GM21526 (cell line): ENCODE data around the gene UBXN10.

Source experiments
- ATAC-seq: cut with Tn5 transposase; IDR thresholded peaks from one replicate; pipeline ENCODE4 v1.9.1; 2021; ENCODE audit warnings: moderate library complexity; ENCODE audit not compliant: unreplicated experiment, low FRiP score

UBXN10 gene

DNA sequence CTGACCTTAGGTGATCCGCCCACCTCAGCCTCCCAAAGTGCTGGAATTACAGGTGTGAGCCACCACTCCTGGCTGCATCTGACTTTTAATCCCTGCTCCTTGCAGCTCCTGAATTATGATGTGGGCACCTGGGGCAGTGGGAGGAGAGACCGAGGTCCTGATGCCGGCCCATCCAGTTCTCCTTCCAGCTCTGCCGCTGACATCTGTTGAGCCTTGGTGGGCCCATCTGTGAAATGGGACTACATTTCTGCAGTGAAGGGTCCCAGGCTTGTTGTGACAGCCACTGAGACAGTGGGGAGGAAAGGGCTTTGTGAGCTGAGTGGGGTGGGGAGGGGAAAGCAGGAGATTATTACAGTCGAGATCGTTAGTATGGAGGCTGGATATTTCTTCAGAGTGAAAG is 34.9 kb upstream of the UBXN10 start:
- no peak for ATAC-seq

DNA sequence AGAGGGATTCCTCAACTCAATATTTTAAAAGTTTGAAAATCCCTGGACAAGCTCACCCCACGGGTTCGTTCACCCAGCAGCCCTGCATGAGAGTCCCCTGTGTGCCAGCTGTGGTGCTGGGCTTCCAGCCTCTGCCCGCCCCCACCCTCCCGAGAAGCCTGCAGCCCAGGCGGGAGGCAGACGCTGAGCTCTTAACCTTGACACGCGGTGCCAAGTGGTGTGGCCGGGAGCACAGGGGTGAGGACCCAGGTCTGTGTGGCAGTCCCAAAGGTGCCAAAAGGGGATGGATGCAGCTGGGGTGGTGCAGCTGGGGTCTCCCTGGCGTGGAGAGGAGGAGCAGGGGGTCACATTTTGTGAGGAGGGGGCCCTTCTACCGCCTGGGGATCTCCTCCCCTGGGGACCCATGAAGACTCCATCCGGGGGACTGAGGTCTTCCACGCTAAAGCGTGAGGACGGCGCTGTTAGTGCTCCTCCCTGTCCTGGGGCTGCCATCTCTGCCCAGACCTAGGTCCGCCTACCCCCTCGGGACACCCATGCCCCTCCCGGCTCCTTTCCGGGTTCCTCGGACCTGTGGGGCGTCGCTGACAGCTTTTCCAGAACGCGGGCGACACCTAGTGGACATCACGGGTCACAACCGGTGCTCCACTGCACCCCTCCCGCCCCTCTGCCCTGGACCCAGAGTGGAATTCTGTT is 33.8 kb upstream of the UBXN10 start:
- ATAC-seq: peak; percentile 82

DNA sequence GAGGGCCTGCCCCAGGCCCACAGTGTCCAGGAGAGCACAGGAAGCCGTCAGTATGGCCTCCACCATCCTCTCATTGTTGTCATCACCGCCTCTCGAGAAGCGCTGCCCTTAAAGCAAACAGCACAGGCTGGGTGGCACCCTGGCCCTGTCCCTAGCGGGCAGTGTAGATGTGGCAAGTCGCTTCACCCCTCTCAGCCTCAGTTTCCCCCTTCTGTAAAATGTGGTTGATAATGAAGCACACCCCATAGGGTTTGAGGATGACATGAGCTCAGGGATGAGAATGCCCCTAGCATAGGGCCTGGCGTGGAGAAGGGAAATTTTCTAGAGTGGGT is 33.3 kb upstream of the UBXN10 start:
- no peak for ATAC-seq

DNA sequence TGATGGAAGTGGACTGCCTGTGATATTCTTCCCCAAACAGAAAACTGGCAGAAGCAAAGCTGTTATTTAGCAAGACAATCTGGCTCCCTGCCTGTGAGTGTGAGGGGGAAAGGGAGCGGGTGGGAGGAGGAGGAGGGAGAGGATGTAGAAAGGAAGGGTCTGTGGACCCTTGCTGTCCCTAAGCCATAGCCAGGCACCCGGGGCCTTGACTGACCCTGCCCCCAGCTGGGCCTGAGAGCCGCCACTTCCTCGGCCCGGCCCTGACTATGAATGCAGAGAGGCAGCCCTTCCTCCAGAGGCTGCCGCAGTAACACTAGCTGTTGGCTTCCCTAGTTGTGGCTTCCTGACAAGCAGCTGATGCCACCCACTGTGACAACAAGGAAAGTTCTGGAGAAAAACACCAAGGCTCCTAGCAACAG is 32.9 kb upstream of the UBXN10 start:
- ATAC-seq: no peak

DNA sequence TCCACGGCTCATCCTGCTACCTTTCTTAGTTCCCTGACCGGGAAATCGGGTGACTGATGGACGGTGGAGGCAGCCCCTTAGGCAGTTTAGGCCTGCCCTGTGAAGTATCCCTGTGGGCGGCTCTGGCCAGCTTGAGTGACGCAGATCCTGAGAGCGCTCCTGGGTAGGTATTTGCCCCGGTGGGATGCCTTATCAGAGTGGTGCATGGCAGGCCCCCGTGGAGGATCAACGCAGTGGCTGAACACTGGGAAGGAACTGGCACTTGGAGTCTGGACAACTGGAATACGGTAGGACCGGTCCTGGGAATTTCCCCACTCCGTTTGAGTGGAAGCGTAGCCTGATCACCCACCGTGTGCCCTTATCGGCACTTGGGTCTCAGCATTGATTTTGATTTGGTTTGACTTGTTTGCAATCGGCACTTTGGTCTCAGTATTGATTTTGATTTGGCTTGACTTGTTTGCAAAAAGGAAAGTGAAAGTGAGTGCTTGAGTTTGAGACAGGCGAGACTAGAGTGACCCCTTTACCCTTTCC is 31.5 kb upstream of the UBXN10 start:
- no peak for ATAC-seq

DNA sequence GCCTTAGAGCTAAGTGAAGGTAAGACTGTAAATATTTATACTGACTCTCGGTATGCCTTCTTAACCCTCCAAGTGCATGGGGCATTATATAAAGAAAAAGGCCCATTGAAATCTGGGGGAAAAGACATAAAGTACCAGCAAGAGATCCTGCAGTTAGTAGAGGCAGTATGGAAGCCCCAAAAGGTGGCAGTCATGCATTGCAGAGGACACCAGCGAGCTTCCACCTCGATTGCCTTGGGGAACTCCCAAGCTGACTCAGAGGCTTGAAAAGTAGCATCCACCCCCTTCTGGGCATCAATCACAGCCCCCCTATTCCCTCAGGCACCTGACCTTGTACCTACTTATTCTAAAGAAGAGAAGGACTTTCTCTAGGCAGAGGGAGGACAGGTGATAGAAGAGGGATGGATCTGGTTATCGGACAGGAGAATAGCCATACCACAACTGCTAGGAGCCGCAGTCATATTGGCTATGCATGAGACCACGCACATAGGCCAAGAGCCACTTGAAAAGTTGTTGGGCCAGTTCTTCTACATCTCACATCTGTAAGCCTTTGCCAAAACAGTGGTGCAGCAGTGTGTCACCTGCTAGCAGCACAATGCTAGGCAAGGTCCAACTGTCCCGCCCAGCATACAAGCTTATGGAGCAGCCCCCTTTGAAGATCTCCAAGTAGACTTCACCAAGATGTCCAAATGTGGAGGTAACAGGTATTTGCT is 27.4 kb upstream of the UBXN10 start:
- ATAC-seq: no peak

DNA sequence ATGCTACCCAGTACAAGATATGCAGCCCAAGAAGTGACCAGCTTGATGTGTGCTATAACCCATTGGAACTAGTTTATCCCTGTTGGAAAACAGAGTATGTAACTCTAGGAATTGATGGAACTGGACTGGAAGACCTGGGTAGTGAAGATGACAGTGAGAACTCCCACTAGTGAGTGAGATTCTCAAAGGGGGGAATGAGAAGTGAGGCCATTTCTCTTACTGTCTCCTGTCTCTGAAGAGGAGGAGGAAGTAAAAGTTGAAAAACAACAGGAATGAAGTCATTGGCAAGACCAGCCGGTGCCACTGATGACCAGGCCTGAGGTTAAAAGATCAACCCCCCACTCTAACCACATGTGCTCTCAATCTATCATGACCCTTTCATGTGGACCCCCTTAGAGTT is 25.9 kb upstream of the UBXN10 start:
- no peak for ATAC-seq

DNA sequence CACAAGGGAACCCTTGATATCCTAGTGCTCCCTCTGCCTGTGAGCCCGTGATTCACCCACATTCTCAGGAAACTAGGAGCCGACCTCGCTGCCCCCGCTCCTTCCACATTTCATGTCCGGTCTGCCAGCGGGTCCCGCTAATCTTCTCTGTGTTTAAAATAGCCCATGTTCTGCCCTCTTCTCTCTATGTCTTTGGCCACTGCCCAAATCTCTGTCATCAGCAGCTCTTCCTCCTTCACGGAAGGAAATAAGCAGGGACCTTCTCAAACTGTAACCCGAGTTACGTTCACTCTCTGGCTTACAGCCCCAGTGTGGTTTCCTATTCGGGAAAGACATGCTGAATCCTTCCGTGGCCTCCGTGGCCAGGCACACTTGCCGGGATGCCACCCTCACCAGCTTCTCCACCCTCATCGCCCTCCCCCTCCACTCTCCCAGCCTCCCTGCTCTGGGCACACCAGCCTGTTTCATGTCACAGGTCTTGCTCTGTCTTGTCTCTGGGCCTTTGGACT is 21.1 kb upstream of the UBXN10 start:
- no peak for ATAC-seq

DNA sequence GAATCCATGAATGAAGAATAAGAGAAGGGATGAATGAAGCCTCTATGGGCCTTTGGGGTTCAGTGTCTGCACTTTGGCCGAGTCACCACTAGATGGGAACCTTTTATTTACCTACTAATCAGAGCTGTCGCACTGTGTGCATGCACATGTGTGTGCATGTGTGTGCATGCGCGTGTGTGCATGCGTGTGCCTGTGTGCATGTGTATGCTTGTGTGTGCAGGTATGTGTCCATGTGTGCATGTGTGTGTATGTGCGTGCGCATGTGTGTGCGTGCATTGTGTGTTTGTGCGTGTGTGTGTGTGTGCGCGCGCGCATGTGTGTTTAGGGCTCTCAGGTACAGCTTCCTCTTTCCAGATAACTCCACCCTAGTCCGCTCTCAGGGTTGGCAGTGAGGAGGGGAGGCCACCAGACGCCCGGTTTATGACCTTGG is 20.4 kb upstream of the UBXN10 start:
- ATAC-seq: no peak

DNA sequence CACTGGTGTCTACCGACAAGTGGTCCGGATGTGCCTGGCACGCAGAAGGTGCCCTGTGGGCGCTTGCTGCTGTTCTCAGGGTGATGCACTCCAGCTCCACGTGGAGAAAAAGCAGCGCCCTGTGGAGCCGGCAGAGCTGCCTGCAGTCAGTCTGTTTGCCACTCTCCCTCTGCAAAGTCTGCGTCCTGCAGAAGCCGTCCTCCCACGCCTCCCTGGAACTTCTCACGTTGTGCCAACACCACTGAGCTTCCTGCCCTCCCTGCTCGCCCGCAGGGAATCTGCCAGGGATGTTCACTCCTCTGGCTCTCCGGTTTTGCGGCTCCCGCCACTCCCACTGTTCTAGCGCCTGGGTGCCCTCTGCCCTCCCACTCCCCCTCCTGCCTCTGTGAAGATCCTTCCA is 19.8 kb upstream of the UBXN10 start:
- no peak for ATAC-seq

DNA sequence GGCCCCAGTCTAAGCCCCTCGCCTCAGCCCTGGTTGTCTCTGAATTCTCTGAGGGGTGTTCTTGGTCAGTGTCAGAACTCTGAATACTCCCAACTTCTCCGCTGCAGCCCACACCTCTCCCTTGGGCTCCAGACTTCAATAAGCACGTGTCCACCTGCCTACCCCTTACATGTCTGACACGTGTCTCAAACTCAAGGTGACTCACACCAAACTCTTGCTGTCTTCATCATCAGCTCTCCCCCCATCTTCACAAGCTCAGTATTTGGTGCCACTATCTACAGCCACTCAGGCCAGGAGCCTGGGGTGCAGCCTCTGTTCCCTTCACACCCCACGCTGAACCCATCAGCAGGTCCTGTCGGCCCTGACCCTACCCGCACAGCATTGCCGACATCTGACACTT is 18.8 kb upstream of the UBXN10 start:
- no peak for ATAC-seq

DNA sequence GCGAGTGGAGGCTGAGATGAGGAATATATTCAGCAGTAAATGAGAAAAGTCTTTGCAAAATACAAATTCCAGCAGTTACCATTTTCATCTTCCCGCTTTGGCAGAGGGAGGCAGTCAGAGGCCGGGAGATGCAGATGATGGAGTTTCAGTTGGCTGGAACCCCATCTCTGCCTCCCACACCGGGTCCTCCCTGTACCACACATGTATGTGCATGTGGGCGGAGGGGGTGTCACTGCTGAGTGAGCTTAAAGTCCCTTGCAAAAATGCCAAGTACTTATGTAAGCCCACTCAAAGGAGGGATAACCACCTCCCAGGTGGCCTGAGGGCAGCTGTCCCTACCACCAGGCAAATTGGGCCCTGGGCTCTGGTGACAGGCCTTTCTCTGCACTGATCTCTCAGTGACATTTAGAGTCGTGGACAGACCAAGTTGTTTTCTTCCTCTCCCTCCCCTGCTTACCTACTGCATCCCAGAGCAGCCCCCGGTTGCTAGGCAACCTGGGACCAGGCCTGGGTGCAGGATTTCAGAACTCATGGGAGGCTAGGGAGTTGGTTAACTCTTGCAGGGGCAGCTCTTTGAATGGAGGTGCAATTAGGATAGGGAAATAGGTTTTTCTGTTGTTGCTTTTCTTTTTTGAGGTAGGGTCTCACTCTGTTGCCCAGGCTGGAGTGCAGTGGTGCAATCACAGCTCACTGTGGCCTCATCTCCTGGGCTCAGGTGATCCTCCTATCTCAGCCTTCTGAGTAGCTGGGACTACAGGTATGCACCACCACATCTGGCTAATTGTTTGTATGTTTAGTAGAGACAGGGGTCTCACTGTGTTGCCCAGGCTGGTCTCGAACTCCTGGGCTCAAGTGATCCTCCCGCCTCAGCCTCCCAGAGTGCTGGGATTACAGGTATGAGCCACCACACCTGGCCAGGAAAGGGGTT is 17.1 kb upstream of the UBXN10 start:
- ATAC-seq: no peak

DNA sequence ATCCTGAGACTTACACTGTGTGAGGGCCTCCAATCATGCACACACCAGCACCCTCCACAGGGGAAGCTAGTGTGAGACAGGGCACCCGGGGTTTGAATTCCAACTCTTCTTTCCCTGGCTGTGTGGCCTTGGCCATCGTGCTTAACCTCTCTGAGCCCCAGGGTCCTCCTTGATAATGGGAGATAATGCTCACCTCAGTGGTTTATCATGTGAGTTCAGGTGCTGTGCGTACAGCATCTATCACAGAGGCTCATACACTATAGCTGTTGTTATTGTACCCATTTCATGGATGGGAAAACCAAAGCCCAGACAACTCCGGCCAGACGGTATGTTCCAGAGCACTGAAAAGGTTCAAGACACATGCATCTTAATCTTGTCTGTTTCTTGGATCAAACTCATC is 16.0 kb upstream of the UBXN10 start:
- no peak for ATAC-seq

DNA sequence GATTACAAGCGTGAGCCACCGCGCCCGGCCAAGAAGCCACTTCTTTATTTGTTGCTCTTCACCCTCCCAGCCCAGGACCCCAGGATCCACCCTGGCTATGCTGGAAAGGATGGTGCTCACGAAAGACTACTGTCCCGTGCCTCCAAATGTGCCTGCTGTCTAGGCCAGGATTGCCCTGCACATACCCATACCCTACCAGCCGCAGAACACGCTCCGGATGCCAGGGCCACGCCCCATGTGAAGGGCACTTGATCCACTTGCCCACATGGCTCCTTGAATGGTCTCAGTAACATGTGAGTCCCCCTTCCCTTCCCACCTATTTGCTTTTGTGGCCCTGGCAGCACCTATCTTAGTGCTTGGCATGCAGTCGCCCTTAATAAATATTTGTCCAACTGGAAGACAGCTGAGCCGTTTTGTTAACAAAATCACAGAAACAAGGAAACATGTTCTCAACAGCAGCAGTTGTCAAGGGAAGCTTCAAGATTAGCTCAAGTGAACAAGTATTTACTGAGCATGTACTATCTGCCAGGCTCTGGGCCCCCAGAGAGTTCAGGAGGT is 13.8 kb upstream of the UBXN10 start:
- ATAC-seq: no peak

DNA sequence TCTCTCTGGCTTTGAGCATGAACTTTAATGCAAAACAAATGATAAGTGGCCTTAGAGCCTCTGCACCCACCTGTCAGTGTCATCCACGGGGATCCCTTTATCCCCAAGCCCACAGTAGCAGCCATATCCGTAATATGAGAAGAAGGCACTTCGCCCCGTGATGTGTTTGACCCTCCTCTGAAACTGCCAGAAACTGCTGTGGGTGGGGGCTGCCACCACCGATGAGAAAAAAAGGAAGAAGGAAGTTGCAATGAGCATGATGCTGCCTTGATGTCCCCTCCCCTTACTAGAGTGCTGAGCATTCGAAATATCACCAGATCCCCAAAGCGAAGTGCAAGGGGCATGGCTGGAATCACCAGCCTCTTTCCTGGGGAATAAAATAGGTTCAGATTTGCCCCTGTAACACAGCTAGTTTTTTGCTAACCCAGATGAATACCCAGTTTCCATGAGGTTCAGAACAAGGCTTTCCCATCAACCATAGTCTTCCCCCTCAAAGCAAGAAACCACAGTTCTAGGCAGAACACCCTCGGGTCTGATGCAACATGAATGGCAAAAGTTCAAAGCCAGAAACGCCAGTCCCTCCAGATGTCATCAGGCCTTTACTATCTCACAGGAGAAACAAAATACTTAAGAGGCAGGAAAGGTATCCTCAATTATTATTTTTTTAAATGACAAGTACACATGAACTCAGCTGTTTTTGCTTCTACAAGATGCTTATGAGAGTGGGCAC is 10.8 kb upstream of the UBXN10 start:
- no peak for ATAC-seq

DNA sequence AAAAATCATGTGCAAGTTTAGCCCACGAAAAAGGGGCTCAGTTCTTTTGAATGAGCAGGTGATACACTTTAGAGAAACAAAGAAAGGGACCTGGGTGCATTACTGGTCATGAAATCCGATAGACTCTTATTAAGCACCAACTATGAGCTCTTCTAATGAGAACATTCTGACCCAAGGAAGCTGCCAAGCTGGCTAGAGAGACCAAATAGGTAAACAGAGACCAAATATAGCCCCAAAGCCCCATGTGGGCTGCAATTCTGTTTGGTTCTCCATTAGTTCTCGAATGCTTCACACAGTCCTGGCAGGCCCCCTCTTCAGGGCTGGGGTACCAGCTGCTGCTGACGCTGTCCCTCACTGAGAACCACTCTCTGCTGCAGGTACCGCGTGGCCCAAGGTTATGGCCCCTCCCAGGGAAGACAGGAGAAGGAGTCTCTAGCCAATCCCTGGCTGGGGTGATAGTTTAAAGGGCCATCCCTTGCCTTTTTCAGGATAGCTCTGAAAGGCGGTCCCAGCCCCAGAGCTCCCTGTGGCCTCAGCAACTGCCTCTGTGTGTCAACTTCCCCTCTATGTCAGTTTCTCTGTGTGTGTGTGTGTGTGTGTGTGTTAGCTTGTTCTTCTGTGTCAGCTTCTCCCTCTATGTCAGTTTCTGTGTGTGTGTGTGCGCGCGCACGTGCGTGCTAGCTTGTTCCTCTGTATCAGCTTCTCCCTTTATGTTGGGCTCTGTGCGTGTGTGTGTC is 7.1 kb upstream of the UBXN10 start:
- ATAC-seq: no peak

DNA sequence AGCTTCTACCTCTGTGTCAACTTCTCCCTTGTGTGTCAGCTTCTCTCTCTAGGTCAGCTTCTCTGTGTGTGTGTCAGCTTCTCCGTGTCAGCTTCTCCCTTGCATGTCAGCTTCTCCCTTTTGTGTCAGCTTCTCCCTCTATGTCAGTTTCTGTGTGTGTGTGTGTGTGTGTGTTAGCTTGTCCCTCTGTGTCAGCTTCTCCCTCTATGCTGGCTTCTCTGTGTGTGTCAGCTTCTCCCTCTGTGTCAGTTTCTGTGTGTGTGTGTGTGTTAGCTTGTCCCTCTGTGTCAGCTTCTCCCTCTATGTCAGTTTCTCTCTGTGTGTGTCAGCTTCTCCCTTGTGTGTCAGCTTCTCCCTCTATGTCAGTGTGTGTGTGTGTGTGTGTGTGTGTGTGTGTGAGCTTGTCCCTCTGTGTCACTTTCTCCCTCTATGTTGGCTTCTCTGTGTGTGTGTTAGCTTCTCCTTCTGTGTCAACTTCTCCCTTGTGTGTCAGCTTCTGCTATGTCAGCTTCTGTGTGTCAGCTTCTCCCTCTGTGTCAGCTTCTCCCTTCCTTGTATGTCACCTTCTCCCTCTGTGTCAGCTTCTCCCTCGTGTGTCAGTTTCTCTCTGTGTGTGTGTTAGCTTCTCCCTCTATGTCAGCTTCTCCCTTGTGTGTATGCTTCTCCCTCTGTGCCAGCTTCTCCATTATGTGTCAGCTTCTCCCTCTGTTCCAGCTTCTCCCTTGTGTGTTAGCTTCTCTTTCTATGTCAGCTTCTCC is 6.3 kb upstream of the UBXN10 start:
- no peak for ATAC-seq

DNA sequence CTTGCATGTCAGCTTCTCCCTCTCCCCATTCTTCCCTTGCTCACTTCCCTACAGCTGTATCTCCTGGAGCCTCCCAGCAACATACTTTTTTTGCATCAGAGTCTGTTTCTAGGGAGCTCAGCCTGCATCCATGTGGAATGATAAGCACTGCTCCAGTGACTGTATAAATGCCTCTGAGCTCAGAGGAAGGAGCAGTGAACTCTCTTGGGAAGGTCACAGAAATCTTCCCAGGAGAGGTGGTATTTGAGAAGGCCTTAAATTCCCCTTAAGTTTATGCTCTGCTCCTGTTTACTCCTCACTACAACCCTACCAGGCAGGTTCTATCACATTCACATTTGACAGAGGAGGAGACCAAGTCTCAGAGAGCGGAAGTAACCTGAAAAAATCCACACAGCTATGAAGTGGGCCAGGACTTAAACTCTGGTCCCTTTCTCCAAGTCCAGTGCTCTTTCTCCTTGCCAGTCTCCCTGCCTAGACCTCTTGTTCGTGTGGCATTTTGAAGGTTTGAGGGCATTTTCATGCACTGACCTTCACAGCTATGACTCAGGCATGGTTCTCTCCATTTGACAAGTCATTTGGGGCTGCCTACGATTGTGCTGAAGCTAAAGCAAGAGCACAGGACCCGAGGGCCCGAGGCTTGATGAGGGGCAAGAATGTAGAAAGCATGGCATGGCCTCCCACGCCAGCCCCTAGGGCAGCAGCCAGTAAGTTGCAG is 5.6 kb upstream of the UBXN10 start:
- ATAC-seq: no peak
